Measurements from ENCODE around the gene TEDC2. TPM values are rescaled to one million over a fixed set of nuclear protein-coding genes. Genes with fewer than 3 reads are reported as not detected.
A peak's percentile ranks its signal among the peaks of the same experiment; 100 is the strongest.

The TEDC2 gene
- total and polyA plus RNA-seq, 10 of the 15 experiments (the other 5 are each of a cell fraction or from before 2014, with no cell fraction given), result 0.23 to 47.9 (median 19.1) TPM

GRCh38 chr16:2513405-2514332 lies 53.8 kb downstream of the TEDC2 start, which contains the start of gene ATP6V0C:
Gene ATP6V0C, plus strand, starts transcription at chr16:2513952. Its CDS starts 152 bp downstream, at chr16:2514104.
- peak; percentile 84 for FAIRE-seq
- TF ChIP-seq NR2C2 (IDR thresholded peaks at IDR 0.05; ENCODE audit: borderline replicate concordance, control insufficient read depth, insufficient read length, low read depth) (no peak), PAX5 (IDR thresholded peaks at IDR 0.05; ENCODE audit: borderline replicate concordance, low read depth, low read length) (no peak), RFX5 (IDR thresholded peaks at IDR 0.05; ENCODE audit: low read depth, low read length) (no peak), CUX1 (IDR thresholded peaks at IDR 0.05; ENCODE audit: insufficient replicate concordance, low read depth, low read length) (no peak), CBFB (IDR thresholded peaks at IDR 0.05; ENCODE audit: low read depth) (no peak), TARDBP (IDR thresholded peaks at IDR 0.05; ENCODE audit: borderline replicate concordance) (no peak), SRF (IDR thresholded peaks at IDR 0.05; ENCODE audit: low read depth in 2 of 2, low read length in 2 of 2) (no peak), NBN (IDR thresholded peaks at IDR 0.05) (peak; percentile 37; the same call in 1 of the 2 replicates), EP300 (IDR thresholded peaks at IDR 0.05; ENCODE audit: borderline replicate concordance in 1 of 2, control insufficient read depth in 1 of 2, low read depth in 2 of 2, low read length in 2 of 2) (peak; percentile 11; a peak in 1 of 4 replicates), REST (IDR thresholded peaks at IDR 0.05; ENCODE audit: low read depth, low read length) (no peak), NR2F1 (conservative IDR thresholded peaks at IDR 0.05) (peak; percentile 85), BRCA1 (IDR thresholded peaks at IDR 0.05; ENCODE audit: low read depth, low read length) (no peak)

More at GRCh38 chr16:2513405-2514332, 53.8 kb downstream of the TEDC2 start, which contains the start of gene ATP6V0C:
- DNase-seq (ENCODE audit: low read depth, low spot score) (peak; percentile 40), ATAC-seq (peak; percentile 80)
- ChIA-PET RAD21 (ENCODE audit: unreplicated experiment) (interaction anchor here (0.6 to 1.3 kb wide), 2 partner anchors 45 to 239 kb away, joined by 3 to 4 read pairs; partner anchors contain the start of gene SRRM2), CTCF (interaction anchor here (0.9 to 1.6 kb wide), 2 partner anchors 22 to 373 kb away, joined by 4 read pairs; no protein-coding TSS in a partner anchor), POLR2A (interaction anchor here (0.9 to 1.8 kb wide), 4 partner anchors 18 to 358 kb away, joined by 3 to 6 read pairs (median 4); partner anchors contain the start of genes CCNF, PDPK1 and TRAF7), SMC1A (ENCODE audit: uncharacterized antibody, unreplicated experiment) (interaction anchor here (1.3 kb wide), 1 partner anchor 24 kb away, joined by 5 read pairs; the partner anchor contains the start of gene PDPK1)
- intact Hi-C loops (cut with micrococcal nuclease; ENCODE audit: unreplicated experiment), result no loop called here
- no TSS peak for BruUV-seq (replicated peaks)
- Histone ChIP-seq H3K4me3 (peak within 1 kb of the TSS; percentile 75), H4K20me1 (ENCODE audit: control insufficient read depth, insufficient read depth) (peaks cover 6% of the 10 kb centered on the region; the same call in 1 of the 2 replicates), H3K79me2 (ENCODE audit: control insufficient read depth, insufficient read depth, low read length) (peaks cover 47% of the 10 kb centered on the region), H3K36me3 (ENCODE audit: control insufficient read depth in 2 of 2, insufficient read depth in 2 of 2, low read length in 1 of 2) (peaks cover 4 to 6% of the 10 kb centered on the region in 2 experiments; a peak in 3 of 4 replicates), H3K9me3 (replicated peaks; ENCODE audit: control insufficient read depth, insufficient read depth, low read length) (no peaks in the 10 kb centered on the region), H2AFZ (ENCODE audit: control insufficient read depth, low read depth, low read length) (peak within 1 kb of the TSS; percentile 71), H3K27me3 (replicated peaks in 1 of 2; ENCODE audit: control insufficient read depth in 2 of 2, insufficient read depth in 2 of 2, low read length in 1 of 2) (no peaks in the 10 kb centered on the region), H3K27ac (ENCODE audit: control insufficient read depth, insufficient read depth) (peak within 1 kb of the TSS; percentile 84), H3K4me1 (ENCODE audit: control insufficient read depth, insufficient read depth, low read length) (peaks cover 26% of the 10 kb centered on the region), H3K4me2 (ENCODE audit: control insufficient read depth, insufficient read depth) (peak within 1 kb of the TSS; percentile 64), H3K9ac (ENCODE audit: control insufficient read depth, insufficient read depth, low read length) (peak within 1 kb of the TSS; percentile 93)
- in situ Hi-C loops (cut with MboI), result no loop called here
- WGBS (ENCODE audit: insufficient coverage, insufficient replicate concordance, low lambda C conversion rate, missing lambda C conversion rate), result 2% methylated on average over 92 of the region's 122 CpGs

Data from GM12878 (cell line).